Liver (tissue), 9 donors: ENCODE results near the gene PVALEF. TPM values are rescaled to one million over a fixed set of nuclear protein-coding genes. Genes with fewer than 3 reads are reported as not detected.

ENCODE experiments used
- DNase-seq: peaks from one replicate; pipeline ENCODE4 v3.0.0-alpha.2; 2017; ENCODE audit warnings: low spot score
- H3K27ac ChIP-seq, 2 donors: one replicate each; pipeline ENCODE4 v1.7.0; 2013; ENCODE audit warnings: inconsistent platforms in 2 of 2, low read length in 2 of 2, control low read depth in 1 of 2, low read depth in 1 of 2, mild to moderate bottlenecking in 1 of 2
- H3K27me3 ChIP-seq, 4 donors: one replicate each; pipeline versions ENCODE4 v1.6.1 to v1.7.0; 2013; ENCODE audit warnings: low read length in 3 of 4, inconsistent platforms in 1 of 4, mild to moderate bottlenecking in 1 of 4, moderate library complexity in 1 of 4; ENCODE audit not compliant: control insufficient read depth in 4 of 4, insufficient read depth in 4 of 4
- H3K36me3 ChIP-seq, 4 donors: one replicate each; pipeline versions ENCODE4 v1.6.1 to v1.7.0; 2013; ENCODE audit warnings: low read length in 3 of 4, mild to moderate bottlenecking in 3 of 4, low read depth in 1 of 4, moderate library complexity in 1 of 4; ENCODE audit not compliant: control insufficient read depth in 4 of 4, insufficient read depth in 3 of 4
- H3K4me1 ChIP-seq, 4 donors: one replicate each; pipeline versions ENCODE4 v1.6.1 to v1.7.0; 2013; ENCODE audit warnings: low read length in 3 of 4, mild to moderate bottlenecking in 3 of 4, moderate library complexity in 1 of 4; ENCODE audit not compliant: control insufficient read depth in 4 of 4, insufficient read depth in 4 of 4
- H3K4me3 ChIP-seq, 3 donors: one replicate each; pipeline versions ENCODE4 v1.6.1 to v1.7.0; 2013; ENCODE audit warnings: low read length in 3 of 3, control low read depth in 1 of 3, low read depth in 1 of 3, mild to moderate bottlenecking in 1 of 3
- H3K9ac ChIP-seq, 2 donors: one replicate each; pipeline ENCODE4 v1.7.0; 2013; ENCODE audit warnings: low read length in 2 of 2, mild to moderate bottlenecking in 2 of 2, moderate library complexity in 2 of 2, control low read depth in 1 of 2, low read depth in 1 of 2
- H3K9me3 ChIP-seq, 4 donors: one replicate each; pipeline versions ENCODE4 v1.6.1 to v1.7.0; 2013; ENCODE audit warnings: low read length in 3 of 4; ENCODE audit not compliant: control insufficient read depth in 4 of 4
- EGR1 ChIP-seq, 2 donors: IDR thresholded peaks; 2 replicates each; pipeline ENCODE4 v1.6.1; 2016 to 2018; ENCODE audit warnings: antibody characterized with exemption in 2 of 2, low read depth in 2 of 2
- FOXA1 ChIP-seq: IDR thresholded peaks from 2 replicates; pipeline ENCODE4 v1.6.1; 2016; ENCODE audit warnings: antibody characterized with exemption
- FOXA2 ChIP-seq: IDR thresholded peaks from 2 replicates; pipeline ENCODE4 v1.6.1; 2016; ENCODE audit warnings: antibody characterized with exemption
- GABPA ChIP-seq, 2 donors: IDR thresholded peaks in 1 of 2; conservative IDR thresholded peaks in 1 of 2; 2 replicates each; pipeline ENCODE4 v1.6.1; 2016; ENCODE audit warnings: antibody characterized with exemption in 2 of 2, mild to moderate bottlenecking in 1 of 2, moderate library complexity in 1 of 2
- HNF4A ChIP-seq, 2 donors: conservative IDR thresholded peaks; 2 replicates each; pipeline ENCODE4 v1.6.1; 2016; ENCODE audit warnings: antibody characterized with exemption in 2 of 2, mild to moderate bottlenecking in 2 of 2
- HNF4G ChIP-seq: IDR thresholded peaks from 2 replicates; pipeline ENCODE4 v1.6.1; 2016; ENCODE audit warnings: antibody characterized with exemption
- JUND ChIP-seq, 2 donors: IDR thresholded peaks; 2 replicates each; pipeline ENCODE4 v1.6.1; 2016; ENCODE audit warnings: antibody characterized with exemption in 2 of 2
- NR2F2 ChIP-seq: IDR thresholded peaks from 2 replicates; pipeline ENCODE4 v1.6.1; 2016; ENCODE audit warnings: antibody characterized with exemption
- RAD21 ChIP-seq, 2 donors: IDR thresholded peaks; 2 replicates each; pipeline ENCODE4 v1.6.1; 2016; ENCODE audit warnings: antibody characterized with exemption in 2 of 2, mild to moderate bottlenecking in 2 of 2
- RXRA ChIP-seq, 2 donors: IDR thresholded peaks; 2 replicates each; pipeline ENCODE4 v1.6.1; 2017 to 2018; ENCODE audit warnings: antibody characterized with exemption in 2 of 2, mild to moderate bottlenecking in 1 of 2
- SP1 ChIP-seq: IDR thresholded peaks from 2 replicates; pipeline ENCODE4 v1.6.1; 2018; ENCODE audit warnings: antibody characterized with exemption, mild to moderate bottlenecking
- TAF1 ChIP-seq: conservative IDR thresholded peaks from 2 replicates; pipeline ENCODE4 v1.6.1; 2016; ENCODE audit warnings: antibody characterized with exemption, mild to moderate bottlenecking
- YY1 ChIP-seq: IDR thresholded peaks from 2 replicates; pipeline ENCODE4 v1.6.1; 2016; ENCODE audit warnings: antibody characterized with exemption, mild to moderate bottlenecking
- WGBS: extraction: QIAGEN DNeasy Blood & Tissue Kit; methylation state at CpG from one replicate; pipeline ENCODE4 v1.1.7; 2013; 5-methylcytosine and 5-hydroxymethylcytosine counted together
- polyA plus RNA-seq, 2 donors: library from polyadenylated mRNA; stranded (reverse) in 1 of 2; unstranded in 1 of 2; fragments of 200-250 nt in 1 of 2; fragments of >200 nt in 1 of 2; fragmentation: Nextera tagmentation in 1 of 2; extraction: Ambion mirVana in 1 of 2; gene quantifications; one replicate each; pipeline versions ENCODE4 v1.2.1 to v1.2.3, GENCODE V29; 2013 to 2015
- total RNA-seq, 2 donors: library from RNA; depleted of rRNA; stranded (reverse); fragments of >200 nt; gene quantifications; one replicate each; pipeline ENCODE4 v1.2.3, GENCODE V29; 2014
- TF ChIP-seq, protein P1 (sequence below): IDR thresholded peaks from 2 replicates; pipeline ENCODE4 v1.6.1; 2016; ENCODE audit warnings: antibody characterized with exemption
- TF ChIP-seq, protein P2 (sequence below): IDR thresholded peaks from 2 replicates; pipeline ENCODE4 v1.6.1; 2016; ENCODE audit warnings: antibody characterized with exemption
- TF ChIP-seq, protein P3 (sequence below): IDR thresholded peaks from 2 replicates; pipeline ENCODE4 v1.6.1; 2016; ENCODE audit warnings: antibody characterized with exemption, mild to moderate bottlenecking
- TF ChIP-seq, protein P4 (sequence below): fragments of 150-350 bp; IDR thresholded peaks from 2 replicates; pipeline ENCODE4 v1.5.1; 2017; ENCODE audit warnings: improper control_type of control experiment, low read depth, low read length; ENCODE audit not compliant: missing input control
- TF ChIP-seq, protein P5 (sequence below): IDR thresholded peaks from 2 replicates; pipeline ENCODE4 v1.6.1; 2016; ENCODE audit warnings: antibody characterized with exemption
- donor health status: healthy.
- donor health status: healthy.
- donor health status: healthy.
- donor health status: healthy.
- donor health status: healthy.

PVALEF gene
- total and polyA plus RNA-seq, 4 donors: not detected

DNA sequence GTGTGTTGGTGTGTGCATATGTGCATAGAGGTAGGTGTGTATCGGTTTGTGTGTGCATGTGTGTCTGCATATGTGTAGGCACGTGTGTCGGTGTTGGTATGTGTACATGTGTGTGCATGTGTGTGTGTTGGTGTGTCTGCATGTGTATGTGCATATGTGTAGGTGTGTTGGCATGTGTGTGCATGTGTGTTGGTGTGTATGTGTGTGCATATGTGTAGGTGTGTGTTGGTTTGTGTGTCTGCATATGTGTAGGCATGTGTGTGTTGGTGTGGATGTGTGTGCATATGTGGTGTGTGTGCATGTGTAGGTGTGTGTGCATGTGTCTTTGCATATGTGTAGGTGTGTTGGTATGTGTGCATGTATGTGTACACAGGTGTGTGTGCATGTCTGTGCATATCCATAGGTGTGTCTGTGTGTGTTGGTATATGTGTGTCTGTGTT lies 4.6 kb downstream of the PVALEF start:
- Histone ChIP-seq H3K4me3 (no peak overlapping the region), H3K36me3 (no peaks in the 10 kb centered on the region), H3K4me1 (peaks cover 0 to 10% (median 2%) of the 10 kb centered on the region in 4 donors), H3K9ac (no peak overlapping the region), H3K9me3 (no peaks in the 10 kb centered on the region), H3K27ac (no peak overlapping the region), H3K27me3 (no peaks in the 10 kb centered on the region)
- TF ChIP-seq RAD21 (IDR thresholded peaks at IDR 0.05): no peak
- no peak for TF ChIP-seq JUND (IDR thresholded peaks at IDR 0.05)
- TF ChIP-seq RXRA (IDR thresholded peaks at IDR 0.05): no peak
- no peak for TF ChIP-seq GABPA (IDR thresholded peaks at IDR 0.05 in 1 of 2, conservative IDR thresholded peaks at IDR 0.05 in 1 of 2)
- no peak for TF ChIP-seq NR2F2
- no peak for TF ChIP-seq TAF1
- TF ChIP-seq HNF4G: no peak
- TF ChIP-seq HNF4A (conservative IDR thresholded peaks at IDR 0.05): no peak
- TF ChIP-seq, protein P1, sequence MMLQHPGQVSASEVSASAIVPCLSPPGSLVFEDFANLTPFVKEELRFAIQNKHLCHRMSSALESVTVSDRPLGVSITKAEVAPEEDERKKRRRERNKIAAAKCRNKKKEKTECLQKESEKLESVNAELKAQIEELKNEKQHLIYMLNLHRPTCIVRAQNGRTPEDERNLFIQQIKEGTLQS: no peak
- TF ChIP-seq SP1: no peak
- TF ChIP-seq EGR1 (IDR thresholded peaks at IDR 0.05; ENCODE audit: low read depth in 2 of 2): no peak
- TF ChIP-seq, protein P2, sequence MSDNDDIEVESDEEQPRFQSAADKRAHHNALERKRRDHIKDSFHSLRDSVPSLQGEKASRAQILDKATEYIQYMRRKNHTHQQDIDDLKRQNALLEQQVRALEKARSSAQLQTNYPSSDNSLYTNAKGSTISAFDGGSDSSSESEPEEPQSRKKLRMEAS: no peak
- TF ChIP-seq, protein P3, sequence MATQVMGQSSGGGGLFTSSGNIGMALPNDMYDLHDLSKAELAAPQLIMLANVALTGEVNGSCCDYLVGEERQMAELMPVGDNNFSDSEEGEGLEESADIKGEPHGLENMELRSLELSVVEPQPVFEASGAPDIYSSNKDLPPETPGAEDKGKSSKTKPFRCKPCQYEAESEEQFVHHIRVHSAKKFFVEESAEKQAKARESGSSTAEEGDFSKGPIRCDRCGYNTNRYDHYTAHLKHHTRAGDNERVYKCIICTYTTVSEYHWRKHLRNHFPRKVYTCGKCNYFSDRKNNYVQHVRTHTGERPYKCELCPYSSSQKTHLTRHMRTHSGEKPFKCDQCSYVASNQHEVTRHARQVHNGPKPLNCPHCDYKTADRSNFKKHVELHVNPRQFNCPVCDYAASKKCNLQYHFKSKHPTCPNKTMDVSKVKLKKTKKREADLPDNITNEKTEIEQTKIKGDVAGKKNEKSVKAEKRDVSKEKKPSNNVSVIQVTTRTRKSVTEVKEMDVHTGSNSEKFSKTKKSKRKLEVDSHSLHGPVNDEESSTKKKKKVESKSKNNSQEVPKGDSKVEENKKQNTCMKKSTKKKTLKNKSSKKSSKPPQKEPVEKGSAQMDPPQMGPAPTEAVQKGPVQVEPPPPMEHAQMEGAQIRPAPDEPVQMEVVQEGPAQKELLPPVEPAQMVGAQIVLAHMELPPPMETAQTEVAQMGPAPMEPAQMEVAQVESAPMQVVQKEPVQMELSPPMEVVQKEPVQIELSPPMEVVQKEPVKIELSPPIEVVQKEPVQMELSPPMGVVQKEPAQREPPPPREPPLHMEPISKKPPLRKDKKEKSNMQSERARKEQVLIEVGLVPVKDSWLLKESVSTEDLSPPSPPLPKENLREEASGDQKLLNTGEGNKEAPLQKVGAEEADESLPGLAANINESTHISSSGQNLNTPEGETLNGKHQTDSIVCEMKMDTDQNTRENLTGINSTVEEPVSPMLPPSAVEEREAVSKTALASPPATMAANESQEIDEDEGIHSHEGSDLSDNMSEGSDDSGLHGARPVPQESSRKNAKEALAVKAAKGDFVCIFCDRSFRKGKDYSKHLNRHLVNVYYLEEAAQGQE: no peak
- no peak for DNase-seq
- 97% methylated on average over 3 of the region's 3 CpGs for WGBS

DNA sequence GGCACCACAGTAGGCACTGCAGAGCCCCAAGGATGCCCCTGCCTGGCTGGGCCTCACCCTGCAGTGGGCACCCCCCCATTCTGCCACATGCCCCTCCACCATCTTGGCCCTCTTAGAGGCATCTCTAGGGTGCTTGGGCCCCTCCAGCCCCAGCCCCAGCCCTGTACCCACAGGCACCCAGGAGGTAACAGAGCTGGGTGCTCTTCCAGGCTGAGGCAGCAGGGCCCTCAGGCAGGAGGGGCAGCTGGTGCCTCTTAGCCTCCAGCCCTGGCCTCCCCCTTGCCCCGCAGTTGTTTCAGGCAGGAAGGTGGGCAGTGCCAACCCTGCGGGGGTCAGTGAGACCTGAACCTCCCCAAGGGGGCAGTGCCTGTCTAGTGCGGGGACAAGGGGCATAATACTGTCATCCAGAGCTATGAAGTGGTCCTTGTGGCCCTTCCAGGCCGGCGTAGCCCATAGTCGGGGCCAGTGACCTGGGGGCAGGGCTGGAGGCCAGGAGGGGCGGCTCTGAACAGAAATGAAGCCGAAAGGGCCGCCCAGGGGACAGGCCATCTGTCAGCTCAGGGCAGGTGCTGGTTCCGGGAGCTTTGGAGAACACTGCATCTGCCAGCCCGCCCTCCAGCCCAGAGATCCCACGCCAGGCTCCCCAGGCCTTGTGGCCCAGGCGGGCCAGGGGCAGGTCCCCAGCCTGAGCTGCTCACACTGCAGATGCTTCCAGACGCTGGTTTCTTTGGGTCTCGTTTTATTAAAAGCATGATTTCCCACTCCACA lies 5.6 kb downstream of the PVALEF start:
- Histone ChIP-seq H3K4me1 (peaks cover 0 to 3% (median 0%) of the 10 kb centered on the region in 4 donors), H3K4me3 (no peak overlapping the region), H3K27me3 (no peaks in the 10 kb centered on the region), H3K36me3 (no peaks in the 10 kb centered on the region), H3K27ac (no peak overlapping the region), H3K9me3 (no peaks in the 10 kb centered on the region), H3K9ac (no peak overlapping the region)
- 86% methylated on average over 15 of the region's 15 CpGs for WGBS
- no peak for DNase-seq
- TF ChIP-seq, protein P3: no peak
- no peak for TF ChIP-seq NR2F2
- TF ChIP-seq RXRA (IDR thresholded peaks at IDR 0.05): no peak
- no peak for TF ChIP-seq JUND (IDR thresholded peaks at IDR 0.05)
- TF ChIP-seq YY1: no peak
- TF ChIP-seq EGR1 (IDR thresholded peaks at IDR 0.05; ENCODE audit: low read depth in 2 of 2): no peak
- TF ChIP-seq, protein P1: no peak
- no peak for TF ChIP-seq FOXA2
- no peak for TF ChIP-seq FOXA1
- TF ChIP-seq, protein P4, sequence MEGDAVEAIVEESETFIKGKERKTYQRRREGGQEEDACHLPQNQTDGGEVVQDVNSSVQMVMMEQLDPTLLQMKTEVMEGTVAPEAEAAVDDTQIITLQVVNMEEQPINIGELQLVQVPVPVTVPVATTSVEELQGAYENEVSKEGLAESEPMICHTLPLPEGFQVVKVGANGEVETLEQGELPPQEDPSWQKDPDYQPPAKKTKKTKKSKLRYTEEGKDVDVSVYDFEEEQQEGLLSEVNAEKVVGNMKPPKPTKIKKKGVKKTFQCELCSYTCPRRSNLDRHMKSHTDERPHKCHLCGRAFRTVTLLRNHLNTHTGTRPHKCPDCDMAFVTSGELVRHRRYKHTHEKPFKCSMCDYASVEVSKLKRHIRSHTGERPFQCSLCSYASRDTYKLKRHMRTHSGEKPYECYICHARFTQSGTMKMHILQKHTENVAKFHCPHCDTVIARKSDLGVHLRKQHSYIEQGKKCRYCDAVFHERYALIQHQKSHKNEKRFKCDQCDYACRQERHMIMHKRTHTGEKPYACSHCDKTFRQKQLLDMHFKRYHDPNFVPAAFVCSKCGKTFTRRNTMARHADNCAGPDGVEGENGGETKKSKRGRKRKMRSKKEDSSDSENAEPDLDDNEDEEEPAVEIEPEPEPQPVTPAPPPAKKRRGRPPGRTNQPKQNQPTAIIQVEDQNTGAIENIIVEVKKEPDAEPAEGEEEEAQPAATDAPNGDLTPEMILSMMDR: no peak
- TF ChIP-seq GABPA (IDR thresholded peaks at IDR 0.05 in 1 of 2, conservative IDR thresholded peaks at IDR 0.05 in 1 of 2): no peak
- TF ChIP-seq RAD21 (IDR thresholded peaks at IDR 0.05): no peak
- TF ChIP-seq, protein P2: no peak
- TF ChIP-seq HNF4A (conservative IDR thresholded peaks at IDR 0.05): no peak
- TF ChIP-seq HNF4G: no peak
- TF ChIP-seq TAF1: no peak
- TF ChIP-seq, protein P5, sequence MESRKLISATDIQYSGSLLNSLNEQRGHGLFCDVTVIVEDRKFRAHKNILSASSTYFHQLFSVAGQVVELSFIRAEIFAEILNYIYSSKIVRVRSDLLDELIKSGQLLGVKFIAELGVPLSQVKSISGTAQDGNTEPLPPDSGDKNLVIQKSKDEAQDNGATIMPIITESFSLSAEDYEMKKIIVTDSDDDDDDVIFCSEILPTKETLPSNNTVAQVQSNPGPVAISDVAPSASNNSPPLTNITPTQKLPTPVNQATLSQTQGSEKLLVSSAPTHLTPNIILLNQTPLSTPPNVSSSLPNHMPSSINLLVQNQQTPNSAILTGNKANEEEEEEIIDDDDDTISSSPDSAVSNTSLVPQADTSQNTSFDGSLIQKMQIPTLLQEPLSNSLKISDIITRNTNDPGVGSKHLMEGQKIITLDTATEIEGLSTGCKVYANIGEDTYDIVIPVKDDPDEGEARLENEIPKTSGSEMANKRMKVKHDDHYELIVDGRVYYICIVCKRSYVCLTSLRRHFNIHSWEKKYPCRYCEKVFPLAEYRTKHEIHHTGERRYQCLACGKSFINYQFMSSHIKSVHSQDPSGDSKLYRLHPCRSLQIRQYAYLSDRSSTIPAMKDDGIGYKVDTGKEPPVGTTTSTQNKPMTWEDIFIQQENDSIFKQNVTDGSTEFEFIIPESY: no peak
